ENCODE measurements around the gene LONP1.

Gene LONP1

DNA sequence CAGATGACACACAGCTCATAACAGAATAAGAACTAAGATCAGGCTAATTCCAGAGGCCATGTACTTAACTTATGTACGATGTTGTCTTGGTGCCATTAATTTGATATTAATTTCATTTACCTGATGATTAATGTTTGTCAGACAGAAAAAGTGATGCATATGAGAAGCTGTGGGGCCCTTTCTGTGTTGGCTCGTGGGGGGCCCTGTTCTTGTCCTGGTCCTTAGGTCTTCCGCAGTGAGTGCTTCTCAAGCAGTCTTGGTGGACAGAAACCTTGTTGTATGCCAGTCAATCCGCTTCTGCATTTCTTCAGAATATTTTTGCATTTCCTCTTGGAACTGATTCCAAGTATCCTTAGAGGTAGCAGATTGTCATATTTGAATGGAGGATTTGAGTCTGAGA is 76.9 kb downstream of the LONP1 start:
- Histone ChIP-seq H3F3A (ENCODE audit: control insufficient read depth, insufficient read depth) (peaks cover 6% of the 10 kb centered on the region; the same call in 1 of the 2 replicates), H3K27ac (ENCODE audit: low read depth, low read length) (no peak overlapping the region), H3K4me2 (ENCODE audit: low read length) (no peak overlapping the region), H3K4me3 (ENCODE audit: low read length) (no peak overlapping the region), H3K9me2 (replicated peaks; ENCODE audit: control insufficient read depth, low read length) (no peaks in the 10 kb centered on the region), H3K4me1 (ENCODE audit: control insufficient read depth, low read length) (no peaks in the 10 kb centered on the region), H4K20me1 (ENCODE audit: control insufficient read depth, insufficient read depth, low read depth, low read length) (peaks cover 25% of the 10 kb centered on the region; the same call in 1 of the 2 replicates), H3K79me2 (ENCODE audit: control insufficient read depth, low read length) (peaks cover 96% of the 10 kb centered on the region), H3K36me3 (ENCODE audit: control insufficient read depth, low read length) (peaks cover 92% of the 10 kb centered on the region), H3K9me3 (ENCODE audit: control insufficient read depth, insufficient read depth, low read length) (no peaks in the 10 kb centered on the region), H3K27me3 (ENCODE audit: control insufficient read depth, low read length) (no peaks in the 10 kb centered on the region)
- TF ChIP-seq, protein P1, sequence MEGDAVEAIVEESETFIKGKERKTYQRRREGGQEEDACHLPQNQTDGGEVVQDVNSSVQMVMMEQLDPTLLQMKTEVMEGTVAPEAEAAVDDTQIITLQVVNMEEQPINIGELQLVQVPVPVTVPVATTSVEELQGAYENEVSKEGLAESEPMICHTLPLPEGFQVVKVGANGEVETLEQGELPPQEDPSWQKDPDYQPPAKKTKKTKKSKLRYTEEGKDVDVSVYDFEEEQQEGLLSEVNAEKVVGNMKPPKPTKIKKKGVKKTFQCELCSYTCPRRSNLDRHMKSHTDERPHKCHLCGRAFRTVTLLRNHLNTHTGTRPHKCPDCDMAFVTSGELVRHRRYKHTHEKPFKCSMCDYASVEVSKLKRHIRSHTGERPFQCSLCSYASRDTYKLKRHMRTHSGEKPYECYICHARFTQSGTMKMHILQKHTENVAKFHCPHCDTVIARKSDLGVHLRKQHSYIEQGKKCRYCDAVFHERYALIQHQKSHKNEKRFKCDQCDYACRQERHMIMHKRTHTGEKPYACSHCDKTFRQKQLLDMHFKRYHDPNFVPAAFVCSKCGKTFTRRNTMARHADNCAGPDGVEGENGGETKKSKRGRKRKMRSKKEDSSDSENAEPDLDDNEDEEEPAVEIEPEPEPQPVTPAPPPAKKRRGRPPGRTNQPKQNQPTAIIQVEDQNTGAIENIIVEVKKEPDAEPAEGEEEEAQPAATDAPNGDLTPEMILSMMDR (IDR thresholded peaks at IDR 0.05; ENCODE audit: low read depth, low read length, poor library complexity, severe bottlenecking) = no peak
- TF ChIP-seq EZH2phosphoT487 (IDR thresholded peaks at IDR 0.05; ENCODE audit: borderline replicate concordance, low read length) = no peak

DNA sequence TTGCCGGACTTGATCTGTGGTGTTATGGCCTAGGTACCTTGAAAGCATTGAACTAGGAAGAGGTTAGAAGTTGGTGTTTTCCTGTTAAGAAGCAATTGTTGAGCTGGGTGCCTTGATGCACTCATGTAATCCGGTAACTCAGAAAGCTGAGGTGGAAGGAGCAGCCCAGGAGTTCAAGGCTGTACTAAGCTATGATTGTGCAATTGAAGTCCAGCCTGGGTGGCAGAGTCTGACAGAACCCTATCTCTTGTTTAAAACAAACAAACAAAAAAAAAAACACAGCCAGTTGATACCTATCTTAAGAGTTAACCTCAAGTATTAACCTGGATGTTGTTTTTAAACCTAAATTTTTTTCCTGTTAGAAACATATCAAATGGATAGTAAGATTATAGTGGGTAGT is 77.7 kb downstream of the LONP1 start:
- H3K27me3 ChIP-seq (ENCODE audit: control insufficient read depth, low read length) = no peaks in the 10 kb centered on the region
- TF ChIP-seq, protein P1 (IDR thresholded peaks at IDR 0.05; ENCODE audit: low read depth, low read length, poor library complexity, severe bottlenecking) = no peak
- TF ChIP-seq EZH2phosphoT487 (IDR thresholded peaks at IDR 0.05; ENCODE audit: borderline replicate concordance, low read length) = no peak
- no peak overlapping the region for H3K4me2 ChIP-seq (ENCODE audit: low read length)
- no peaks in the 10 kb centered on the region for H3K4me1 ChIP-seq (ENCODE audit: control insufficient read depth, low read length)
- peaks cover 25% of the 10 kb centered on the region; the same call in 1 of the 2 replicates for H4K20me1 ChIP-seq (ENCODE audit: control insufficient read depth, insufficient read depth, low read depth, low read length)
- peaks cover 6% of the 10 kb centered on the region; the same call in 1 of the 2 replicates for H3F3A ChIP-seq (ENCODE audit: control insufficient read depth, insufficient read depth)
- H3K4me3 ChIP-seq (ENCODE audit: low read length) = no peak overlapping the region
- no peaks in the 10 kb centered on the region for H3K9me3 ChIP-seq (ENCODE audit: control insufficient read depth, insufficient read depth, low read length)
- no peak overlapping the region for H3K27ac ChIP-seq (ENCODE audit: low read depth, low read length)
- H3K79me2 ChIP-seq (ENCODE audit: control insufficient read depth, low read length) = peaks cover 97% of the 10 kb centered on the region
- no peaks in the 10 kb centered on the region for H3K9me2 ChIP-seq (replicated peaks; ENCODE audit: control insufficient read depth, low read length)
- H3K36me3 ChIP-seq (ENCODE audit: control insufficient read depth, low read length) = peaks cover 92% of the 10 kb centered on the region

All from DOHH2 (cell line).